Liver (tissue), 9 donors: Measurements from ENCODE around the gene ZCCHC14. TPM values are rescaled to one million over a fixed set of nuclear protein-coding genes. Genes with fewer than 3 reads are reported as not detected.
"Not testable (repeated sequence)": the region's sequence is repeated elsewhere in the genome, so short reads cannot be mapped to it uniquely, and the experiment has no call there.

ENCODE experiments used
- DNase-seq: peaks from one replicate; pipeline ENCODE4 v3.0.0-alpha.2; 2017; ENCODE audit warnings: low spot score
- H3K27ac ChIP-seq, 2 donors: one replicate each; pipeline ENCODE4 v1.7.0; 2013; ENCODE audit warnings: inconsistent platforms in 2 of 2, low read length in 2 of 2, control low read depth in 1 of 2, low read depth in 1 of 2, mild to moderate bottlenecking in 1 of 2
- H3K27me3 ChIP-seq, 4 donors: one replicate each; pipeline versions ENCODE4 v1.6.1 to v1.7.0; 2013; ENCODE audit warnings: low read length in 3 of 4, inconsistent platforms in 1 of 4, mild to moderate bottlenecking in 1 of 4, moderate library complexity in 1 of 4; ENCODE audit not compliant: control insufficient read depth in 4 of 4, insufficient read depth in 4 of 4
- H3K36me3 ChIP-seq, 4 donors: one replicate each; pipeline versions ENCODE4 v1.6.1 to v1.7.0; 2013; ENCODE audit warnings: low read length in 3 of 4, mild to moderate bottlenecking in 3 of 4, low read depth in 1 of 4, moderate library complexity in 1 of 4; ENCODE audit not compliant: control insufficient read depth in 4 of 4, insufficient read depth in 3 of 4
- H3K4me1 ChIP-seq, 4 donors: one replicate each; pipeline versions ENCODE4 v1.6.1 to v1.7.0; 2013; ENCODE audit warnings: low read length in 3 of 4, mild to moderate bottlenecking in 3 of 4, moderate library complexity in 1 of 4; ENCODE audit not compliant: control insufficient read depth in 4 of 4, insufficient read depth in 4 of 4
- H3K4me3 ChIP-seq, 3 donors: one replicate each; pipeline versions ENCODE4 v1.6.1 to v1.7.0; 2013; ENCODE audit warnings: low read length in 3 of 3, control low read depth in 1 of 3, low read depth in 1 of 3, mild to moderate bottlenecking in 1 of 3
- H3K9ac ChIP-seq, 2 donors: one replicate each; pipeline ENCODE4 v1.7.0; 2013; ENCODE audit warnings: low read length in 2 of 2, mild to moderate bottlenecking in 2 of 2, moderate library complexity in 2 of 2, control low read depth in 1 of 2, low read depth in 1 of 2
- H3K9me3 ChIP-seq, 4 donors: one replicate each; pipeline versions ENCODE4 v1.6.1 to v1.7.0; 2013; ENCODE audit warnings: low read length in 3 of 4; ENCODE audit not compliant: control insufficient read depth in 4 of 4
- ATF3 ChIP-seq: IDR thresholded peaks from 2 replicates; pipeline ENCODE4 v1.6.1; 2016; ENCODE audit warnings: antibody characterized with exemption
- EGR1 ChIP-seq, 2 donors: IDR thresholded peaks; 2 replicates each; pipeline ENCODE4 v1.6.1; 2016 to 2018; ENCODE audit warnings: antibody characterized with exemption in 2 of 2, low read depth in 2 of 2
- FOXA1 ChIP-seq: IDR thresholded peaks from 2 replicates; pipeline ENCODE4 v1.6.1; 2016; ENCODE audit warnings: antibody characterized with exemption
- FOXA2 ChIP-seq: IDR thresholded peaks from 2 replicates; pipeline ENCODE4 v1.6.1; 2016; ENCODE audit warnings: antibody characterized with exemption
- GABPA ChIP-seq, 2 donors: IDR thresholded peaks in 1 of 2; conservative IDR thresholded peaks in 1 of 2; 2 replicates each; pipeline ENCODE4 v1.6.1; 2016; ENCODE audit warnings: antibody characterized with exemption in 2 of 2, mild to moderate bottlenecking in 1 of 2, moderate library complexity in 1 of 2
- HNF4A ChIP-seq, 2 donors: conservative IDR thresholded peaks; 2 replicates each; pipeline ENCODE4 v1.6.1; 2016; ENCODE audit warnings: antibody characterized with exemption in 2 of 2, mild to moderate bottlenecking in 2 of 2
- HNF4G ChIP-seq: IDR thresholded peaks from 2 replicates; pipeline ENCODE4 v1.6.1; 2016; ENCODE audit warnings: antibody characterized with exemption
- JUND ChIP-seq, 2 donors: IDR thresholded peaks; 2 replicates each; pipeline ENCODE4 v1.6.1; 2016; ENCODE audit warnings: antibody characterized with exemption in 2 of 2
- NR2F2 ChIP-seq: IDR thresholded peaks from 2 replicates; pipeline ENCODE4 v1.6.1; 2016; ENCODE audit warnings: antibody characterized with exemption
- RAD21 ChIP-seq, 2 donors: IDR thresholded peaks; 2 replicates each; pipeline ENCODE4 v1.6.1; 2016; ENCODE audit warnings: antibody characterized with exemption in 2 of 2, mild to moderate bottlenecking in 2 of 2
- RXRA ChIP-seq, 2 donors: IDR thresholded peaks; 2 replicates each; pipeline ENCODE4 v1.6.1; 2017 to 2018; ENCODE audit warnings: antibody characterized with exemption in 2 of 2, mild to moderate bottlenecking in 1 of 2
- SP1 ChIP-seq: IDR thresholded peaks from 2 replicates; pipeline ENCODE4 v1.6.1; 2018; ENCODE audit warnings: antibody characterized with exemption, mild to moderate bottlenecking
- TAF1 ChIP-seq: conservative IDR thresholded peaks from 2 replicates; pipeline ENCODE4 v1.6.1; 2016; ENCODE audit warnings: antibody characterized with exemption, mild to moderate bottlenecking
- ZBTB33 ChIP-seq: IDR thresholded peaks from 2 replicates; pipeline ENCODE4 v1.6.1; 2016; ENCODE audit warnings: antibody characterized with exemption
- WGBS: extraction: QIAGEN DNeasy Blood & Tissue Kit; methylation state at CpG from one replicate; pipeline ENCODE4 v1.1.7; 2013; 5-methylcytosine and 5-hydroxymethylcytosine counted together
- polyA plus RNA-seq, 2 donors: library from polyadenylated mRNA; stranded (reverse) in 1 of 2; unstranded in 1 of 2; fragments of 200-250 nt in 1 of 2; fragments of >200 nt in 1 of 2; fragmentation: Nextera tagmentation in 1 of 2; extraction: Ambion mirVana in 1 of 2; gene quantifications; one replicate each; pipeline versions ENCODE4 v1.2.1 to v1.2.3, GENCODE V29; 2013 to 2015
- total RNA-seq, 2 donors: library from RNA; depleted of rRNA; stranded (reverse); fragments of >200 nt; gene quantifications; one replicate each; pipeline ENCODE4 v1.2.3, GENCODE V29; 2014
- TF ChIP-seq, protein P1 (sequence below): IDR thresholded peaks from 2 replicates; pipeline ENCODE4 v1.6.1; 2016; ENCODE audit warnings: antibody characterized with exemption
- TF ChIP-seq, protein P2 (sequence below): fragments of 150-350 bp; IDR thresholded peaks from 2 replicates; pipeline ENCODE4 v1.5.1; 2017; ENCODE audit warnings: improper control_type of control experiment, low read depth, low read length; ENCODE audit not compliant: missing input control
- donor health status: healthy.
- donor health status: healthy.
- donor health status: healthy.
- donor health status: healthy.
- donor health status: healthy.

Gene ZCCHC14
- total and polyA plus RNA-seq, 4 donors, result 6.3 to 21.7 (median 8.0) TPM

- Histone ChIP-seq H3K4me1 (peaks cover 14 to 40% (median 18%) of the 10 kb centered on the region in 4 donors), H3K36me3 (peaks cover 0 to 4% (median 1%) of the 10 kb centered on the region in 4 donors), H3K9ac (peak overlapping the region; percentile 79 to 97), H3K4me3 (peak overlapping the region in 2 of 3 donors; percentile 60 to 64), H3K9me3 (no peaks in the 10 kb centered on the region), H3K27ac (peak overlapping the region; percentile 99), H3K27me3 (no peaks in the 10 kb centered on the region)
- peak; percentile 44 for TF ChIP-seq SP1
- TF ChIP-seq HNF4G, result no peak
- TF ChIP-seq RXRA (IDR thresholded peaks at IDR 0.05), result peak in 1 of 2 donors; percentile 76
- peak in 1 of 2 donors; percentile 23 for TF ChIP-seq EGR1 (IDR thresholded peaks at IDR 0.05; ENCODE audit: low read depth in 2 of 2)
- WGBS, result 6% methylated on average over 44 of the region's 44 CpGs
- DNase-seq, result peak; percentile 73
Measured at GRCh38 chr16:87391324-87391949, 101.4 kb downstream of the ZCCHC14 start.

DNA sequence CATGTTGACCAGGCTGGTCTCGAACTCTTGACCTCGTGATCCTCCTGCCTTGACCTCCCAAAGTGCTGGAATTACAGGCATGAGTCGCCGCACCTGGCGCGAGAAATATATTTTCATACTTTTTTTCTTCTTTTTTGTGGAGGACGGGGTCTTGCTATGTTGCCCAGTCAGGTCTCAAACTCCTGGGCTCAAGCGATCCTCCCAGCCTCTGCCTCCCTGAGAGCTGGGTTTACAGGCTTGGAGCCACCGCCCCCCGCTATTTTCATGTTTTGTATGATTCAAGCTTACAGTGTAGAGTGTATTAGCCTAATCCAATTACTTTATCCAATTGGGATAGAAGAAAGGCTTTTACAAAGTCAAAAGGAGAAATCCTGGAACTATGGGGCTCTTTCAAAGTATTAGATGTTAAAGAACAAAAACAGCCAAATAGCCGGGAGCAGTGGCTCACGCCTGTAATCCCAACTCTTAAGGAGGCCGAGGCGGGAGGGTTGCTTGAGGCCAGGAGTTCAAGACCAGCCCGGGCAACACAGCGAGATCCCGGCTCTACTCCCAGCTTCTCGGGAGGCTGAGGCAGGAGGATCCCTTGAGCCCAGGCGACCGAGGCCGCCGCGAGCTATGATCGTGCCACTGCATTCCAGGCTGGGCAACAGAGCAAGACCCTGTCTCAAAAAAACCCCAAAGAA lies 102.0 kb downstream of the ZCCHC14 start:
- Histone ChIP-seq H3K36me3 (peaks cover 0 to 4% (median 1%) of the 10 kb centered on the region in 4 donors), H3K27ac (peak overlapping the region; percentile 99), H3K9ac (peak overlapping the region; percentile 79 to 97), H3K4me1 (peaks cover 14 to 40% (median 18%) of the 10 kb centered on the region in 4 donors), H3K9me3 (no peaks in the 10 kb centered on the region), H3K27me3 (no peaks in the 10 kb centered on the region), H3K4me3 (no peak overlapping the region)
- TF ChIP-seq FOXA1, result no peak
- no peak for TF ChIP-seq JUND (IDR thresholded peaks at IDR 0.05)
- no peak for TF ChIP-seq TAF1
- TF ChIP-seq, protein P1, sequence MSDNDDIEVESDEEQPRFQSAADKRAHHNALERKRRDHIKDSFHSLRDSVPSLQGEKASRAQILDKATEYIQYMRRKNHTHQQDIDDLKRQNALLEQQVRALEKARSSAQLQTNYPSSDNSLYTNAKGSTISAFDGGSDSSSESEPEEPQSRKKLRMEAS, result no peak
- no peak for TF ChIP-seq FOXA2
- no peak for TF ChIP-seq GABPA (IDR thresholded peaks at IDR 0.05 in 1 of 2, conservative IDR thresholded peaks at IDR 0.05 in 1 of 2)
- no peak for TF ChIP-seq ATF3
- TF ChIP-seq RXRA (IDR thresholded peaks at IDR 0.05), result no peak
- WGBS, result 97% methylated on average over 24 of the region's 24 CpGs
- no peak for DNase-seq

GRCh38 chr16:87389914-87390313 lies 102.9 kb downstream of the ZCCHC14 start:
- H3K36me3 ChIP-seq, result not testable (repeated sequence)
- H3K27ac ChIP-seq, result peak overlapping the region; percentile 99
- 84% methylated on average over 9 of the region's 9 CpGs for WGBS

DNA sequence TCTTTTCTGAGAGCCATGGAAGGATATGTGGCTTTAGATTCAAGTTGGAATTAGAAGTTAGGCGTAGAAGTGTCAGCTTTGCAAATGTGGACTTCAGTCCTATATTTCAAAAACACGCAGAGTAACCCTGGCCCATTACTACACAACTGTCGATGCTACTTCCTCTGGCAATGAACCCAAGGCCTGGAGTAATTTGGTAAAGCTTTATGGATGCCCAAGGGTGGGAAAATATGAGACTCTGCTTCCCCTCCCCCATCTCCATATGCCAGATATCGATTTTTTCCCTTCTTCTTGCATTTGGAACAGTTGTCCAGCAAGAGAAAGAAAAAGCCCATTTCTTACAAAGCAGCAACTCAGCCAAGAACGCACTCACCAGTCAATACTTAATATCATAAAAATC lies 103.6 kb downstream of the ZCCHC14 start:
- 65% methylated on average over 5 of the region's 5 CpGs for WGBS
- H3K4me3 ChIP-seq, result no peak overlapping the region
- H3K27me3 ChIP-seq, result no peaks in the 10 kb centered on the region
- H3K27ac ChIP-seq, result peak overlapping the region; percentile 99
- peaks cover 13 to 37% (median 19%) of the 10 kb centered on the region in 4 donors for H3K4me1 ChIP-seq
- no peak overlapping the region for H3K9ac ChIP-seq
- TF ChIP-seq, protein P2, sequence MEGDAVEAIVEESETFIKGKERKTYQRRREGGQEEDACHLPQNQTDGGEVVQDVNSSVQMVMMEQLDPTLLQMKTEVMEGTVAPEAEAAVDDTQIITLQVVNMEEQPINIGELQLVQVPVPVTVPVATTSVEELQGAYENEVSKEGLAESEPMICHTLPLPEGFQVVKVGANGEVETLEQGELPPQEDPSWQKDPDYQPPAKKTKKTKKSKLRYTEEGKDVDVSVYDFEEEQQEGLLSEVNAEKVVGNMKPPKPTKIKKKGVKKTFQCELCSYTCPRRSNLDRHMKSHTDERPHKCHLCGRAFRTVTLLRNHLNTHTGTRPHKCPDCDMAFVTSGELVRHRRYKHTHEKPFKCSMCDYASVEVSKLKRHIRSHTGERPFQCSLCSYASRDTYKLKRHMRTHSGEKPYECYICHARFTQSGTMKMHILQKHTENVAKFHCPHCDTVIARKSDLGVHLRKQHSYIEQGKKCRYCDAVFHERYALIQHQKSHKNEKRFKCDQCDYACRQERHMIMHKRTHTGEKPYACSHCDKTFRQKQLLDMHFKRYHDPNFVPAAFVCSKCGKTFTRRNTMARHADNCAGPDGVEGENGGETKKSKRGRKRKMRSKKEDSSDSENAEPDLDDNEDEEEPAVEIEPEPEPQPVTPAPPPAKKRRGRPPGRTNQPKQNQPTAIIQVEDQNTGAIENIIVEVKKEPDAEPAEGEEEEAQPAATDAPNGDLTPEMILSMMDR, result no peak
- TF ChIP-seq ATF3, result no peak
- no peak for TF ChIP-seq RAD21 (IDR thresholded peaks at IDR 0.05)
- TF ChIP-seq RXRA (IDR thresholded peaks at IDR 0.05), result no peak
- peak; percentile 25 to 27 for TF ChIP-seq HNF4A (conservative IDR thresholded peaks at IDR 0.05)
- TF ChIP-seq SP1, result peak; percentile 20
- no peak for TF ChIP-seq HNF4G
- TF ChIP-seq FOXA1, result no peak
- TF ChIP-seq TAF1, result no peak
- TF ChIP-seq ZBTB33, result no peak
- no peak for TF ChIP-seq NR2F2
- no peak for TF ChIP-seq JUND (IDR thresholded peaks at IDR 0.05)
- no peaks in the 10 kb centered on the region for H3K9me3 ChIP-seq
- no peak for DNase-seq
- no peaks in the 10 kb centered on the region for H3K36me3 ChIP-seq

More at GRCh38 chr16:87389914-87390313, 102.9 kb downstream of the ZCCHC14 start:
- H3K4me3 ChIP-seq, H3K9ac ChIP-seq, H3K9me3 ChIP-seq, DNase-seq, H3K27me3 ChIP-seq: not testable (repeated sequence)
- peak in 1 of 2 donors; percentile 3 for TF ChIP-seq HNF4A (conservative IDR thresholded peaks at IDR 0.05)
- peaks cover 11 to 40% (median 18%) of the 10 kb centered on the region in 4 donors for H3K4me1 ChIP-seq
